Measurements from ENCODE around the gene NAV3.

NAV3 gene

GRCh38 chr12:78121969-78122610 is 291.4 kb downstream of the NAV3 start:
- DNase-seq: no peak

DNA sequence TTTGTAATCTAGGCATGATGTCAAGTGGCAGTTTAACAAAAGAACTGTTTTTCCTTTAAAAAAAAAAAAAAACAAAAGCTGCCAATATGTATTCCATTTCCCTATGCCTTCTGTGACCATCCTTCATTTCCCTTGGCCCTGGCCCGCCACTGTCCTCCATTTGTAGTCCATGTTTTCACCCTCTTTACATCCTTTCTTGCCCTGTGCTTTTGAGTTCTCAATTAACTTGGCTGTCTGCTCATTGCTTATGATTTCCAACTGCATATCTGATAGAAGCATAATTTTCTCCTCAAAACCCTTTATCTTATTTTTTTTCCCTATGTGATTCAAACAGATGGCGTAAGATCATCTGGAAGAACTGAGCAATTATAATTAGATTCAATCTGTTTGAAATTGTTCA is 297.5 kb downstream of the NAV3 start:
- DNase-seq: no peak

DNA sequence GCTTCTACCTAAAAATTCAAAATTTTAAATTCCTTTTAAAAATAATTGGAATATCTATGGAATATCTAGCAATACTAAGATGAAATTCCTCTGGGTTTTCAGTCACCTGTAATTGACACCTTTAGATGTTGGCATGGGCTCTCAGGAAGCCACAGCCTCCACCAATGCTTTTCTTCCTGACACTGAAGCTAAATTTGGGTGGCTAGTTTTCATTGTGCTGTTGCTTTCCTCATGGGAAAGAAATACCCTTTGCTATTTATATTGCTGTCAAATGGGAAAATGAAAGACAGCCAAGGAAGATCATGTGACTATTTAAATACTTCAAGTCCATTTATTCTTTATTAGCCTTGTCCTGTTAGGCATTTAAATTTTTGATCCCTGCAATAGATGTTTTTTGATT is 313.0 kb downstream of the NAV3 start:
- no peak for DNase-seq

GRCh38 chr12:78145398-78145797 is 314.7 kb downstream of the NAV3 start:
- DNase-seq: no peak

DNA sequence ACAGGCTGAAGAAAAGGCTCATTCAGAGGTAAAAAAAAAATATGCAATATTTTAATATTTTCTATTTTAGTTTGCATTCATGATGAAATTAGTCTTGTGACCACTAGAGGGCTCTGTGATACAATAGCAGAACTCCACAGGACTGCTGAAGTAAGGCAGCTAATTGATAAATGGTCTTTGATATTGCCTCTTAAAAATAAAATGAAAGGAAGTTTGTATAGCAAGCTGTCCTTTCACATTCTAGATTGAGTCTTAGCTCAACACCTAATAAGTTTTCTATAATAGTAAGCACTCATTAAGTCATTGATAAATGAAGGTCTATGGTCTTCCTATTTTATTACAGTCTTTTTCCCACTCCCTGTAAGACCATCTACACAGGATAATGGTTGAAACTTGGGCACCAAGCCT is 315.7 kb downstream of the NAV3 start:
- DNase-seq: peak; percentile 73

DNA sequence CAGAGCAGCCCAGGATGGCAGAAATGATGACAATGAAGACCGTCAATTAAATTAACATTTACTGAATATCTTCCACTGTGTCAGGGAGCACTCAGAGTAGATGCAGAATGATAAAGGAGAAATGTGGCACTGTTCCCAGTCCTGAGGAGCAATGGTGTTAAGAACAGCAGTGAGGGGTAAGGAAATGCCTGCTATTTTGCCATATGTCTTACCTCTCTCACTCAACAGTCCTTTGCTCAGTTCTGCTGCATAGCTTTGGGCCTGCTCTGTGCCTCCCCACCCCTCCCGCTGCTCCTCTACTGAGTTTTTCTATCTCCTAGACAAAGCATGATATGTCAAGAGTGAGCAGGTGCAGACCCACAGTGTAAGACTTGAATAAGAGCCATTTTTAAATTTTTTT is 318.8 kb downstream of the NAV3 start:
- peak; percentile 58 for DNase-seq

- DNase-seq: no peak
Measured at GRCh38 chr12:78155546-78155945, 324.9 kb downstream of the NAV3 start.

- DNase-seq: no peak
Measured at GRCh38 chr12:78156751-78157150, 326.1 kb downstream of the NAV3 start.

DNA sequence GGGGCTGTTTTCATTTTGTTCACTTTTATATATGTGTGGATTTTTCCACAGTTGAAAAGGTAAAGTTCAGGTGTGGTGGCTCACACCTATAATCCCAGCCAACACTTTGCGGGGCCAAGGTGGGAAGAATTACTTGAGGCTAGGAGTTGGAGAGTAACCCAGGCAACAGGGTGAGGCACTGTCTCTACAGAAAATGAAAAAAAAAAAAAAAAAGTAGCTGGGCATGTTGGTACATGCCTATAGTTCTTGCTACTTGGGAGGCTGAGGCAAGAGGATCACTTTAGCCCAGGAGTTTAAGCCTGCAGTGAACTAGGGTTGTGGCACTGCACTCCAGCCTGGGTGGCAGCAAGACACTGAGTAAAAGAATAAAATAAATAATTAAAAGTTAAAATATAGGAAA is 326.5 kb downstream of the NAV3 start:
- DNase-seq: no peak

- DNase-seq: no peak
Measured at GRCh38 chr12:78164154-78164553, 333.5 kb downstream of the NAV3 start.

- DNase-seq: peak; percentile 3
Measured at GRCh38 chr12:78167510-78167909, 336.8 kb downstream of the NAV3 start.

- no peak for DNase-seq
Measured at GRCh38 chr12:78171061-78171460, 340.4 kb downstream of the NAV3 start.

- DNase-seq: peak; percentile 2
Measured at GRCh38 chr12:78176643-78177042, 345.9 kb downstream of the NAV3 start.

- no peak for DNase-seq
Measured at GRCh38 chr12:78177298-78177697, 346.6 kb downstream of the NAV3 start.

DNA sequence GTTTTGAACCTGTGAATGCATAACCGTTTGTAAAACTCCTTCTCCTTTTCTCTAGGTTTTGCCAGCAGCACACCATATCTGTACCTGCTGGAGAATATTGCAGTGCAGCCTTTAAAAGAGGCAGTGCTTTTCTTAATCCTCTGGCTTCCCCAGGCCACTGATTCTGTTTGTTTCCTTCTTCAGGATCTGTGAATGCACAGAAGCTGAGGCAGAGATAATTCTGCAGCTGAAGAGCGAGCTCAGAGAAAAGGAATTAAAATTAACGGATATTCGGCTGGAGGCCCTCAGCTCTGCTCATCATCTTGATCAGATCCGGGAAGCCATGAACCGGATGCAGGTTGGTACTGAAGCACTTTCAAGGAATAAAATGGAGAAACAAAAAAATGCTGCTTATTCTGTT is 348.7 kb downstream of the NAV3 start:
- no peak for DNase-seq

GRCh38 chr12:78181544-78182162 is 351.0 kb downstream of the NAV3 start:
- peak; percentile 59 for DNase-seq

GRCh38 chr12:78183824-78184223 is 353.1 kb downstream of the NAV3 start:
- DNase-seq: no peak

GRCh38 chr12:78185109-78185508 is 354.4 kb downstream of the NAV3 start:
- no peak for DNase-seq

GRCh38 chr12:78185651-78186050 is 355.0 kb downstream of the NAV3 start:
- DNase-seq: no peak

- DNase-seq: no peak
Measured at GRCh38 chr12:78186670-78187069, 356.0 kb downstream of the NAV3 start.

DNA sequence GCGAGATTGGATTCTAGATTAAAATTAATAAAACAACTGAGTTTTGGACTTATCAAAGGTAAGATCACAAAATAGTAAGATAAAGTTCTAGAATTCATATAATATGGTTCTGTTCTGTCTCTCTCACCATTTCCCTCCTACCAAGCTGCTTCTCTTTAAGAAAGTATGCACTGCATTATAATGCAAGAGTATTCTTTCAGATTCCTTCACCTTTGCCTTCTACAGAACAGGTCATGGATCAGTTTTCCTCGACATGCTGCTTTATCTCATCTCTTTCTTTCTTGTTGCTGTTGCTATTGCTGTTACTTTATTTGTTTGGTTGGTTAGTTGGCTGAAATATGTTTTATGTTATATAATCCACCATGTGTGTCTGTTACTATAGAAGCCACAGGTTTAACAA is 357.0 kb downstream of the NAV3 start:
- DNase-seq: no peak

GRCh38 chr12:78189656-78190055 is 359.0 kb downstream of the NAV3 start:
- no peak for DNase-seq

- no peak for DNase-seq
Measured at GRCh38 chr12:78191611-78192010, 360.9 kb downstream of the NAV3 start.

DNA sequence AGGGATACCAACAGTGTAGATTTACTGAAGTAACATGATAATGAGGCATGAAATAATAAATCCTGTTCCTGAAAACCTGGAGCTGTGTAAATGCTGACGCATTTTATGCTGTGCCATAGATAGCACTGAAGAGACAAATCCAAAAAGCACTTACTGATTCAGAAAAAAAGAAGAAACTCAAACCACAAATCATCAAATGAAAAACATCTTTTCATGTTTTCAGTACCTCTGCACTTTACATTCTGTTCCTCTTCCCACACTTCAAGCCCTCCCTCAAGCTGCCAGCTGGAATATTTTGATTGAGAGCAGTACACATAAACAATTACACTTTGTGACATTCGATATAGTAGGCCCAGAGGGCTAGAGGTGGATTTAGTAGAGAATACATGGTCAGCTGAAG is 362.3 kb downstream of the NAV3 start:
- DNase-seq: no peak

DNA sequence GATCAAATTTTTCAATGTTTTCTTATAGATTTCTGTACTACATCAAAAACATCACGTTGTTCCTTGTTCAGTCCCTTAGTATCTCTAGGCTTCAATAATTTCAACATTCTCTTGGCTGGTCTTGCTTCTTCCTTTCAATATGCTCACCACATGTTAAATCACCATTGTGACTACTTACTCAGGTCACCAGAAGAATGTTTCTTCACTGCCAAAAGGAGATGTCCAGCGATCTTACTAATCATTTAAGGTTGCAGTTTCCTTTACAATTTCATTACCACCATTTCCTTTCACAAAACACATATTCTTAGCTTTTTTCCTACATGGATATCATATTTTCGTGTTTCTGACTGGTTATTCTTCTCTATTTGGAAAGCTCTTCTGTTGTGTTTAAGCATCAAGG is 363.8 kb downstream of the NAV3 start:
- DNase-seq: no peak
